Breast epithelium (tissue), 3 donors: ENCODE data around the gene ARHGAP26.

ENCODE experiments used
- CTCF ChIP-seq, 3 donors: fragments of 450-650 bp; IDR thresholded peaks; one replicate each; pipeline ENCODE4 v1.5.1; 2016 to 2017; ENCODE audit warnings: antibody characterized with exemption in 3 of 3, mild to moderate bottlenecking in 3 of 3, moderate library complexity in 3 of 3
- POLR2A ChIP-seq: fragments of 450-650 bp; IDR thresholded peaks from one replicate; pipeline ENCODE4 v1.6.1; 2016; ENCODE audit warnings: antibody characterized with exemption, mild to moderate bottlenecking, moderate library complexity
- POLR2AphosphoS5 ChIP-seq, 3 donors: sonication (generic); formaldehyde crosslinking; IDR thresholded peaks; one replicate each; pipeline ENCODE4 v1.6.1; 2017; ENCODE audit warnings: antibody characterized with exemption in 3 of 3

GRCh38 chr5:143023411-143024096 is 253.4 kb downstream of the ARHGAP26 start:
- TF ChIP-seq POLR2A (no peak), CTCF (IDR thresholded peaks at IDR 0.05) (no peak), POLR2AphosphoS5 (IDR thresholded peaks at IDR 0.05) (no peak)
